HUES48 (cell line): Measurements from ENCODE around the gene RBM39.

Experiments
- H3K27ac ChIP-seq: one replicate; pipeline ENCODE4 v1.7.0; 2013; ENCODE audit warnings: low read depth, low read length, inconsistent platforms
- H3K27me3 ChIP-seq: 2 replicates; pipeline ENCODE4 v1.6.1; 2013; ENCODE audit warnings: mild to moderate bottlenecking, low read length; ENCODE audit not compliant: control insufficient read depth, insufficient read depth
- H3K36me3 ChIP-seq: 2 replicates; pipeline ENCODE4 v1.6.1; 2013; ENCODE audit warnings: low read length; ENCODE audit not compliant: control insufficient read depth, insufficient read depth
- H3K4me1 ChIP-seq: 2 replicates; pipeline ENCODE4 v1.6.1; 2013; ENCODE audit warnings: mild to moderate bottlenecking, low read length; ENCODE audit not compliant: control insufficient read depth, insufficient read depth
- H3K4me3 ChIP-seq: 2 replicates; pipeline ENCODE4 v1.5.1; 2013; ENCODE audit warnings: mild to moderate bottlenecking, low read depth, low read length
- H3K9ac ChIP-seq: 2 replicates; pipeline ENCODE4 v1.6.1; 2013; ENCODE audit warnings: mild to moderate bottlenecking, low read depth, low read length, moderate library complexity
- H3K9me3 ChIP-seq: 2 replicates; pipeline ENCODE4 v1.6.1; 2013; ENCODE audit warnings: low read length; ENCODE audit not compliant: control insufficient read depth, insufficient read depth

Gene RBM39

GRCh38 chr20:35663516-35664465, 78.3 kb downstream of the RBM39 start:
- no peaks in the 10 kb centered on the region for H3K27me3 ChIP-seq
- H3K9ac ChIP-seq: peak overlapping the region; percentile 96
- H3K4me3 ChIP-seq: peak overlapping the region; percentile 81
- H3K9me3 ChIP-seq: no peaks in the 10 kb centered on the region
- peak overlapping the region; percentile 95 for H3K27ac ChIP-seq
- H3K36me3 ChIP-seq: peaks cover 7% of the 10 kb centered on the region
- H3K4me1 ChIP-seq: peaks cover 31% of the 10 kb centered on the region

GRCh38 chr20:35662551-35662950, 79.5 kb downstream of the RBM39 start:
- Histone ChIP-seq H3K9me3 (no peaks in the 10 kb centered on the region), H3K9ac (no peak overlapping the region), H3K4me3 (peak overlapping the region; percentile 81), H3K36me3 (no peaks in the 10 kb centered on the region), H3K27me3 (no peaks in the 10 kb centered on the region), H3K27ac (no peak overlapping the region), H3K4me1 (peaks cover 31% of the 10 kb centered on the region)

GRCh38 chr20:35661908-35662307, 80.2 kb downstream of the RBM39 start:
- no peak overlapping the region for H3K9ac ChIP-seq
- no peaks in the 10 kb centered on the region; the same call in 1 of the 2 replicates for H3K36me3 ChIP-seq
- H3K4me3 ChIP-seq: peak overlapping the region; percentile 81

GRCh38 chr20:35661053-35661452, 81.0 kb downstream of the RBM39 start:
- H3K4me3 ChIP-seq: peak overlapping the region; percentile 81

More at GRCh38 chr20:35661908-35662307, 80.2 kb downstream of the RBM39 start:
- H3K9me3 ChIP-seq: no peaks in the 10 kb centered on the region
- H3K27ac ChIP-seq: no peak overlapping the region
- peaks cover 31% of the 10 kb centered on the region for H3K4me1 ChIP-seq
- H3K27me3 ChIP-seq: no peaks in the 10 kb centered on the region

GRCh38 chr20:35660122-35660937, 81.7 kb downstream of the RBM39 start:
- Histone ChIP-seq H3K27me3 (no peaks in the 10 kb centered on the region), H3K27ac (no peak overlapping the region), H3K36me3 (peaks cover 5% of the 10 kb centered on the region), H3K4me1 (peaks cover 31% of the 10 kb centered on the region), H3K9ac (no peak overlapping the region), H3K9me3 (no peaks in the 10 kb centered on the region), H3K4me3 (0 out of 2 replicates have a peak overlapping the region, but pooled peaks have one; percentile 7)

More at GRCh38 chr20:35661053-35661452, 81.0 kb downstream of the RBM39 start:
- Histone ChIP-seq H3K27me3 (no peaks in the 10 kb centered on the region), H3K9me3 (no peaks in the 10 kb centered on the region), H3K4me1 (peaks cover 31% of the 10 kb centered on the region), H3K9ac (no peak overlapping the region), H3K27ac (no peak overlapping the region), H3K36me3 (no peaks in the 10 kb centered on the region; the same call in 1 of the 2 replicates)

- no peak overlapping the region for H3K9ac ChIP-seq
- no peak overlapping the region for H3K27ac ChIP-seq
- peaks cover 33% of the 10 kb centered on the region for H3K36me3 ChIP-seq
- H3K4me3 ChIP-seq: no peak overlapping the region
- H3K27me3 ChIP-seq: no peaks in the 10 kb centered on the region
- no peaks in the 10 kb centered on the region for H3K9me3 ChIP-seq
- H3K4me1 ChIP-seq: peaks cover 24% of the 10 kb centered on the region
Observed at GRCh38 chr20:35657271-35657670, 84.8 kb downstream of the RBM39 start.

- H3K36me3 ChIP-seq: peaks cover 52% of the 10 kb centered on the region
- H3K4me3 ChIP-seq: no peak overlapping the region
- H3K4me1 ChIP-seq: no peaks in the 10 kb centered on the region; the same call in 1 of the 2 replicates
- H3K27me3 ChIP-seq: no peaks in the 10 kb centered on the region
- H3K9me3 ChIP-seq: no peaks in the 10 kb centered on the region
- H3K27ac ChIP-seq: no peak overlapping the region
- H3K9ac ChIP-seq: no peak overlapping the region
Observed at GRCh38 chr20:35654415-35654814, 87.6 kb downstream of the RBM39 start.

GRCh38 chr20:35653893-35654292, 88.2 kb downstream of the RBM39 start:
- Histone ChIP-seq H3K9ac (no peak overlapping the region), H3K4me3 (no peak overlapping the region), H3K27me3 (no peaks in the 10 kb centered on the region), H3K9me3 (no peaks in the 10 kb centered on the region), H3K36me3 (peaks cover 55% of the 10 kb centered on the region), H3K4me1 (no peaks in the 10 kb centered on the region), H3K27ac (no peak overlapping the region)
